Glomerular endothelial cell (primary cell): ENCODE results near the gene HECW1. TPM values are rescaled to one million over a fixed set of nuclear protein-coding genes. Genes with fewer than 3 reads are reported as not detected.

Experiments
- DNase-seq: peaks from one replicate; pipeline ENCODE4 v3.0.0-alpha.2; 2011; ENCODE audit warnings: low read depth, low spot score; ENCODE audit errors: extremely low read depth
- total RNA-seq: library from RNA; depleted of rRNA; stranded (reverse); fragments of >200 nt; gene quantifications from 2 replicates; pipeline ENCODE4 v1.2.3, GENCODE V29; 2015

Gene HECW1
- total RNA-seq, 1 donor from 2014 or later = not detected

- DNase-seq = no peak
These were observed 30.3 kb downstream of the HECW1 start for GRCh38 chr7:43142703-43143102.

- DNase-seq = no peak
These were observed 31.6 kb downstream of the HECW1 start for GRCh38 chr7:43143918-43144589.

GRCh38 chr7:43148161-43148731 is 35.8 kb downstream of the HECW1 start:
- DNase-seq = no peak

DNA sequence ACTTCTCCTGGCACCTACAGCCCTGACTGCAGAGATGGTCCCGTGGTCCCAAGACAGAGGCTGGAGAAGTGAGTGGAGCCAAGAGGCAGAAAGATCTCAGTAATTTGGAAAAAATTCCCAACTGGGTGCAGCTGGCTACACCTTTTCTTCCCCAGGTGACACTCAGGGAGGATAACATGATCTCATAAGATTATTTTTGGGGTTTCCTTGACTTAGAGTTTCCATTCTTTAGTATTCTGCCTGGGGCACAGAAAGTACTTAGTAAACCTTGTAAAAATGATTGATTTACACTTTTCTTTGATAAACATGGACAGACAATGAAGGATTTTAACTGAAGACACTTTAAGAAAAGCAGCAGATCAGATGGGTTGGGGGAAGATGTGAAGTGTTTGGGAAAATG is 38.6 kb downstream of the HECW1 start:
- DNase-seq = no peak

DNA sequence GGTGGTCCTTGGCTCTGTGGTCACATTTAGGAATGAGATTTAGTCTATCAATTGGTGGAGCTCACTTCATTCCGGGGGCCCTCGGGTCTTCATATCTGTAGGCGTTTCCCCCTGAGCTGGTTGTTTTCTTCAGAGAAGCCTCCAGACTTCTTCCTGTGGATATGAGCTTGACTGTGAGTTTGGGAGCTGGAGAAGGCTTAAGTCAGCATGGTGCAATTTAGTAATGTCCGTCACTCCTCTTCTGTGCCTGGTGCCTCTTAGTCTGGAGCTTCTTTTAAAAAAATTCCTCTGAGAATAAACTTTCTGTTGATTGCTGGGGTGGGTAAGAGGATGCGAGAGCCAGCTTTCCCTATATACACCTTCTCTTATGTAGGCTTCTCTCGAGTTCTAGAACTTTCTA is 40.2 kb downstream of the HECW1 start:
- no peak for DNase-seq

GRCh38 chr7:43155636-43156035 is 43.2 kb downstream of the HECW1 start:
- DNase-seq = no peak

DNA sequence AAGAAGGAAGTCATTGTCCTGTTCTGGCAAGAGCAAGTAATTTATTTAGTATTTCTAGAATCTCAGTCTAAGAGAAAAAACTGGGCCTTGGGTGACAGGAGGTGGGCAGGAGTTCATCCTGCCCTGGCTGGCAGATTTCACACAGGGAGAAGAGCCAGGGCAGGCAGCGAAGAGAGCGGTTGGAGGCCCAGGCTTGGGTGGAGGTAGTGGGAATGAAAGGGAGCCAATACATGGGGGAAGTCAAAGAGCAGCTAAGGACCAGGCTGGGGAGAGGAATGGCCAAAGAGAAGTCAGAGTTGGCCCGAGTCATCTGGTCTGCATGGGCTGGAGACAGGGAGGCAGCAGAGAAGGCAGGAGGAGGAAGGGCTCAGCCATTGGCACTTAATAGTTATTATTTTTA is 51.4 kb downstream of the HECW1 start:
- no peak for DNase-seq

DNA sequence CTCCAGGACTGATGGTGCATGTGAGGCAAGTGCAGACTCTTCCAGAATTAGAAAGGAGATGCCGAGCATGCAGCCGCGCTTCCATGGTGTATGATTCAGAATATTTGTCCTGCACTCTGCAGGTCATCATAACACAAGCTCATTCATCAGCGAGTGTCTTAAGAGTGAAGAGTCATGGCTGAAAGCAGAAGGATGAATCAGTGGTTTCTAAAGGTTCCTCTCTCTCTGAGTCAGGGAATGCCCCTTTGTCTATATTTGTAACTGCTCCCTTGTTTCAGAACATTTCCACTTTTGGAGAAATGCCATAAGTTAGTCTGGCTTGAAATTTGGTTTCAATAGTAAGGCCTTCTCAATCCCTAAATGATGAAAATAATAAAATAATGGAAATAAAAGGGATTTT is 52.3 kb downstream of the HECW1 start:
- peak; percentile 4 for DNase-seq

- DNase-seq = no peak
These were observed 54.2 kb downstream of the HECW1 start for GRCh38 chr7:43166686-43167085.

GRCh38 chr7:43169076-43169475 is 56.6 kb downstream of the HECW1 start:
- DNase-seq = no peak

DNA sequence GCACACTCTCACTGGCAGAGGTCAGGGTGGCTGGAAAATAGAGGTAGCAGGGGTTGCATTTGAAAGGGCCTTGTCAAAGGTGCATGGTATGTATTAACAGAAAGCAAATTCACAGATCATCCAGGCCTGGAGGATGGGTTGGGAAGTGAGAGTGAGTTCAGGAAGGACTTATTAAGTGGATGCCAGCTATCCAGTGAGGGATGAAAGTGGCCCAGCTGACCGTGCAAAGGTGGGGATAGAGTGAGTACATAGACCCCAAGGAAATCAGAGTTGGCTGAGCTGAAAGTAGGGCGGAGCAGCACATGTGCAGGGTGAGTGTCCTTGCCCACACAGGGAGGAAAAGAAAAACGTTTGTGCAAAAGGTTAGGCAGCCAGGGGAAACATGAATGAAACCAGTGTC is 58.1 kb downstream of the HECW1 start:
- no peak for DNase-seq

DNA sequence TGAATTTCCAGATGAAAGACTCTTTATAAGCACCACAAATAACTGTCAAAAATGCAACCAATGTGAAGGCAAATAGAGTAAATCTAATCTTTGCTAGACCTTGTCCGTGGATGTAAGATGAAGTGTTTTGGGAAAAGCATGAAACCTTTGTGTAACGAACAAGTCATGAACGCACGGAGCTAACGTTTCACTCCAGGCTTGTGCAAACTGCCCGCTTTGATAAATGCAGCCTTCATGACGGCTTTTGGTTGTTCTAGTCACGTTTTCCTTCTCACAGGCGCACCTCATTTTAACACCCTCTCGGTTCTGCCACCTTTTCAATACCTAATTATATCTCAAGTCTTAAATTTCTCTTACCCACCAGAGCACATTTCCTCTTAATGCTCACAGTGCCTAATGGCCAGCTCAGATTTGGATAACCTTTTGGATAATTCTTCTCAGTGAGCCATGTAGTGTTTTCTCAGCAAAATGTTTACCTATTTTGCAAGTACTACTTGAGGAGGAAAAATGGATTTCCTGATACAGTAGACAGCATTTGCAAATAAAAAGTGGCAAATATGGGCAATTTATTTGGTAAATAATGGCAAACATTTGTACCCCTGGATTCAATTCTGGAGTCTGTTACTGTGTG is 63.2 kb downstream of the HECW1 start:
- DNase-seq = no peak

GRCh38 chr7:43179393-43179792 is 66.9 kb downstream of the HECW1 start:
- DNase-seq = no peak

DNA sequence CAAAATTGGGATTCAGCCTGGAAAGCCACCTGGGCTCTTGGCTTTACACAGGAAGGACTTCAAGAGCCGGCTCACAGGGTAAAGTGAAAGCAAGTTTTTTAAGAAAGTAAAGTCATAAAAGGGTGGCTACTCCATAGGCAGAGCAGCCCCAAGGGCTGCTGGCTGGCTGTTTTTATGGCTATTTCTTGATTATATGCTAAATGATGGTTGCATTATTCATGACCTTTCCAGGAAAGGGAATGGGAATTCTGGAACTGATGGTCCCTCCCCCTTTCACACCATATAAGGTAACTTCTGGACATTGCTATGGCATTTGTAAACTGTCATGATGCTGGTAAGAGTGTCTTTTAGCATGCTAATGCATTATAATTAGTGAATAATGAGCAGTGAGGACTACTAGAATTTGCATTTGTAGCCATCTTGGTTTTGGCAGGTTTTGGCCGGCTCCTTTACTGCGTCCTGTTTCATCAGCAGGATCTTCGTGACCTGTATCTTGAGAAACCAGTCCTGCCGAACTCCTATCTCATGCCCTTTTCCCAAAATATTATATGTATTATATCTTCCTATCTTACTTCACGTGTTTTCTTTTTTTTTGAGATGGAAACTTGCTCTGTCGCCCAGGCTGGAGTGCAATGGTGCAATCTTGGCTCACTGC is 80.5 kb downstream of the HECW1 start:
- DNase-seq = no peak

GRCh38 chr7:43193893-43194292 is 81.4 kb downstream of the HECW1 start:
- DNase-seq = no peak

- no peak for DNase-seq
These were observed 82.8 kb downstream of the HECW1 start for GRCh38 chr7:43195256-43195655.

DNA sequence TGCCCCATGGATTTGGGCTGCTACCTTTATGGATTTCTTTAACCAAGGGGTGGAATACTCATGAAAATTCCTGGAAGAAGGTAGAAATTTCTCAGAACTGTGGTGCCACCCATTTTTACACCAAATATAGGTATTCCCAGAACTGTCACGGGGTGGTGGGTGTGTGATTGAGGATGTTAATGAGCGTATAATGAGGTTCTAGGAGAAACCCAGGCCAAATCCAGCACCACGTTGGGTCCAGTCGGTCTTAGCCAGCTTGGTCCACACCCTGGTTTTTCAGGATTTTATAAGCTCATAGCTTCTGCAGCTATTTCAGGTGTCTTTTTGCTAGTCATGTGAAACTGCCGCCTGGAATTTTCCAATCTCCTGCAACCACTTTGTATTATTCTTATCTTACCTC is 83.3 kb downstream of the HECW1 start:
- DNase-seq = no peak

DNA sequence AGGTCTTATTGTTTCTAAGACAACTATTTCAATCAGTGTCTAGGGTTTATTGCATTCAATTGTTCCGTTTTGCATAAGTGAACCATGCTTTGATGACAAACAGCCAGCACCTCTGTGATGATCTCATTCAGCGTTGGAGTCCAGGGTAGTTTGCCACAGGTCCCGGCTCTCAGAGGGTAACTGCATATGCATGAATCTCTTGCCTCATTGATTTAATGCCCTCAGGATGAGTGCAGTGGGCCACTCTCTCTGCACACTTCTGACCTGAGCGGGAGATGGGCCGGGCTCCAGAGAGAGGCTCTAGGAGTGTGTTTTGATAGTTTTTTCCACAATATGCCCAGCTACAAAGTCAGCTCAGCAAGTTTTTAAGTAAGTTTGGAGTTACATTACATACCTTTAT is 83.9 kb downstream of the HECW1 start:
- no peak for DNase-seq

DNA sequence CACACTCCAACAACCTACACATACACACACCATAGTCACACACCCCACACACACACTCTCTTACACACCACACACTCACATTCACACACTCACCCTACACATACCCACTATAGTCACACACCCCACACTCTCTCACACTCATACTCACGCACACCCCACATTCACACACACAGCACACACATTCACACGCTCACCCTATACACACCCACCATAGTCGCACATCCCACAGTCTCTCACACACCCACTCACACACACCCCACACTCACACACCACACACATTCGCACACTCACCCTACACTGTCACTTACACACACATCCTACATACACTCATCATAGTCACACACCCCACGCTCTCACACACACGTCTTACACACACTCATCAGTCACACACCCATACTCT is 85.6 kb downstream of the HECW1 start:
- no peak for DNase-seq

DNA sequence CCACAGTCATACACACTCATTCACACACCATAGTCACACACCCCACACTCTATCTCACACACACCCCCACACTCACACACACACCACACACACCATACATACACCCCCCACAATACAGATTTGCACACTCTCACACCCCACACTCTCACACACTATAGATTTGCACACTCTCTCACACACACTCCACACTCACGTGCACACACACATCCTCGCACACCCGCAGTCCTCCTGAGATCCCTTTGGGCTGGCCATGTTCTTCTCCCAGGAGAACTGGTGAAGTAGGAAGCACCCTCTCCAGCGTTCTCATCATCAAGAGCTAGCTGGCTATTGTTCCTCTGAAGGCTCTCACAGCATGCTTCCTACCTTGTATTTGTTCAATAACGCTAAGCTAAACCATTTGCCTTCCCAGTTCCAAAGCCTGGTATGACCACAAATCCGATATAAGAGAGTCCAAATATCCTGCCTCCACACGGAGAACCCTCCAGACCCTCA is 86.2 kb downstream of the HECW1 start:
- DNase-seq = peak; percentile 3

DNA sequence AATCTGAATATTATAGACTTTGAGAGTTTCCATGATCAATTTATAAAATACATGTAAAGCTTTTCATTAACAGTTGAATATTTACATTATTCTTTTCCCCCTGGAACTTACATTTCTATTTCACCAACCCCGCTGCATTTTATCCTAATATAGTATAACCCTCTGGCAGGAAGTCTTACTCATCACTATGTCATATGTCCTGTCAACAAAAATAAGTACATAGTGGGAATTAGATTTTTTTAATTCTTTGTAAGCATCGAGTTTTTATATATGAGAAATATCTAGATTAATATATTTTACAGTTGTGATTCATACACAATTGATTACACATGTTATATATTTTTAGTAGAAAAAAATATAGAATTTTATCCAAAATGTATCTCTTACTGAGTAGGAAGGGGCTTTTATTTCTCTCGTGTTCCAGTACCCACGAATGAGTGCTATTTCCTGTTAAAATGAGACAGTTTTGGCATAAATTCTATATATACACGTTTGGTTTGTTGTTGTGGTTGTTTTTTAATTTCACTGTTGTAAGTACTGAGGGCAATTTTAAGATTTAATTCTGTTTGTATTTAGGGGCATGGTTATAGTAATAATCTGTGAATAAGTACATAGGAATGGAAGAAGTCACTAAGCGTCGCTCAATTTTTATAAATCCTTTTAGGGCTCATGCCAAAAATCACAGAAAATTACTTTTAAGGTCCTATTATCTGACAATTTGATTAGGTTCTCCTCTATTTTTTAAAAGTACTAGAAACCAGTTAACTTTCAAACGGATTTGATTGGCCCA is 87.1 kb downstream of the HECW1 start:
- DNase-seq = peak; percentile 23
